Skin epidermis (tissue), 12 donors: ENCODE measurements around the gene NLGN3.

ENCODE experiments used
- H3K27ac ChIP-seq, 21 experiments: fragments of 200-600 bp; sonication (generic) in 11 of 21; one replicate each; pipeline ENCODE4 v1.5.0; 2020; ENCODE audit warnings: mild to moderate bottlenecking in 3 of 21, inconsistent platforms in 2 of 21, moderate library complexity in 2 of 21
- H3K4me3 ChIP-seq, 7 experiments: fragments of 200-600 bp; sonication (generic) in 2 of 7; one replicate each; pipeline ENCODE4 v1.5.0; 2020; ENCODE audit warnings: inconsistent platforms in 2 of 7, mild to moderate bottlenecking in 2 of 7, moderate library complexity in 1 of 7

NLGN3 gene

GRCh38 chrX:71195964-71196649 is 51.5 kb downstream of the NLGN3 start:
- peak overlapping the region in 4 of 21 experiments; percentile 18 to 70 (median 46) for H3K27ac ChIP-seq
- peak overlapping the region in 2 of 7 experiments; percentile 5 to 13 for H3K4me3 ChIP-seq

GRCh38 chrX:71198066-71198465 is 53.4 kb downstream of the NLGN3 start:
- Histone ChIP-seq H3K27ac (peak overlapping the region in 6 of 21 experiments; percentile 41 to 79 (median 56)), H3K4me3 (peak overlapping the region in 4 of 7 experiments; percentile 19 to 24 (median 22))

GRCh38 chrX:71199252-71200008 is 54.8 kb downstream of the NLGN3 start:
- no peak overlapping the region for H3K4me3 ChIP-seq

GRCh38 chrX:71210816-71211215 is 66.2 kb downstream of the NLGN3 start:
- Histone ChIP-seq H3K4me3 (no peak overlapping the region), H3K27ac (no peak overlapping the region)

More at GRCh38 chrX:71199252-71200008, 54.8 kb downstream of the NLGN3 start:
- no peak overlapping the region for H3K27ac ChIP-seq

- Histone ChIP-seq H3K4me3 (no peak overlapping the region), H3K27ac (no peak overlapping the region)
Observed at GRCh38 chrX:71212536-71212935, 67.9 kb downstream of the NLGN3 start.

GRCh38 chrX:71214152-71214551 is 69.5 kb downstream of the NLGN3 start:
- no peak overlapping the region for H3K4me3 ChIP-seq
- H3K27ac ChIP-seq: no peak overlapping the region

GRCh38 chrX:71214604-71215337 is 70.1 kb downstream of the NLGN3 start:
- no peak overlapping the region for H3K4me3 ChIP-seq
- no peak overlapping the region for H3K27ac ChIP-seq

- no peak overlapping the region for H3K4me3 ChIP-seq
- H3K27ac ChIP-seq: no peak overlapping the region
Observed at GRCh38 chrX:71215338-71215912, 70.8 kb downstream of the NLGN3 start.

- Histone ChIP-seq H3K4me3 (no peak overlapping the region), H3K27ac (no peak overlapping the region)
Observed at GRCh38 chrX:71216485-71216884, 71.8 kb downstream of the NLGN3 start.

- Histone ChIP-seq H3K4me3 (no peak overlapping the region), H3K27ac (no peak overlapping the region)
Observed at GRCh38 chrX:71217298-71217697, 72.7 kb downstream of the NLGN3 start.
